ENCODE results near the gene NUF2. TPM values are rescaled to one million over a fixed set of nuclear protein-coding genes. Genes with fewer than 3 reads are reported as not detected.

NUF2 gene
- total and polyA plus RNA-seq, 2 donors (not counting 1 experiment from before 2014, with no cell fraction given) = 0.94 to 1.3 TPM

DNA sequence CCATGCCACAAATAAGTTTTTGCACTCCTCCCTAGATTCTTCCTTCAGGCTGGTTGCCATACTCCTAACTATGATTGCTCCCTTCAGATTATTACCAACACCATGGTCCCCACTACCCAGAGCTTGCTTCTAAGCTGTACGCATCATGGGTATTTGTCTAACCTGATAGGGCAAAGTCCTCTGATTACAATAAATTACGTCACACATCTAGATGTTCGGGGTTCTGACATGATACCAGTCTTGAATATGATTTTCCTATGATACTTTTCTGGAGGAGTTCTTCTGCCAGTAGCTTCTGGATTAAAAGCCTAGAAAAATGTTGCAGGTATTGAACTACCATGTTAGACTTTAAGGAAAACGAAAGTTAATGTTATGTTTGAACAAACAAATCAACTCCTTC, 67.2 kb downstream of the NUF2 start:
- no CpG with 5 or more reads among the region's 4 CpGs for WGBS (ENCODE audit: insufficient coverage)
- Histone ChIP-seq H3K4me3 (ENCODE audit: control extremely low read depth in 1 of 5, extremely low read depth in 1 of 5, insufficient read depth in 1 of 5, low read depth in 2 of 5, low read length in 4 of 5) (no peak overlapping the region), H3K4me1 (ENCODE audit: control insufficient read depth in 2 of 2, insufficient read depth in 2 of 2, low read length in 2 of 2) (no peaks in the 10 kb centered on the region), H3K9ac (ENCODE audit: low read length) (no peak overlapping the region), H4K20me1 (ENCODE audit: control insufficient read depth, insufficient read depth, low read length, poor library complexity, severe bottlenecking) (no peaks in the 10 kb centered on the region), H3K27ac (ENCODE audit: low read length in 2 of 2) (no peak overlapping the region), H3K36me3 (replicated peaks in 1 of 2; ENCODE audit: control extremely low read depth in 1 of 2, control insufficient read depth in 1 of 2, extremely low read depth in 1 of 2, insufficient read depth in 2 of 2, low read length in 1 of 2) (no peaks in the 10 kb centered on the region), H3K79me2 (ENCODE audit: control insufficient read depth, insufficient read depth, low read length) (no peaks in the 10 kb centered on the region), H3K4me2 (replicated peaks; ENCODE audit: low read depth, low read length, poor library complexity, severe bottlenecking) (no peak overlapping the region), H2AFZ (ENCODE audit: insufficient read depth, low read depth, low read length, poor library complexity, severe bottlenecking) (no peak overlapping the region), H3K27me3 (replicated peaks in 1 of 4; ENCODE audit: control extremely low read depth in 1 of 4, control insufficient read depth in 3 of 4, insufficient read depth in 4 of 4, low read length in 3 of 4) (no peaks in the 10 kb centered on the region), H3K9me3 (ENCODE audit: control extremely low read depth in 1 of 3, control insufficient read depth in 2 of 3, insufficient read depth in 1 of 3, low read length in 2 of 3) (no peaks in the 10 kb centered on the region)
- no peak overlapping the region for H3K27ac Mint-ChIP-seq
- ChIA-PET POLR2A (no interaction called here), CTCF (no interaction called here)
- intact Hi-C loops (cut with micrococcal nuclease) = no loop called here
- no peaks in the 10 kb centered on the region for H3K4me1 Mint-ChIP-seq
- TF ChIP-seq EZH2 (IDR thresholded peaks at IDR 0.05; ENCODE audit: borderline replicate concordance, insufficient read depth, low read depth, low read length, poor library complexity, severe bottlenecking) (no peak), CTCF (IDR thresholded peaks at IDR 0.05) (no peak)
- H3K9me3 Mint-ChIP-seq (ENCODE audit: insufficient read depth) = no peaks in the 10 kb centered on the region
- peaks cover 35% of the 10 kb centered on the region for H3K27me3 Mint-ChIP-seq
- H3K4me3 Mint-ChIP-seq = no peak overlapping the region
- DNase-seq (no peak), ATAC-seq (ENCODE audit: low read depth) (no peak)

DNA sequence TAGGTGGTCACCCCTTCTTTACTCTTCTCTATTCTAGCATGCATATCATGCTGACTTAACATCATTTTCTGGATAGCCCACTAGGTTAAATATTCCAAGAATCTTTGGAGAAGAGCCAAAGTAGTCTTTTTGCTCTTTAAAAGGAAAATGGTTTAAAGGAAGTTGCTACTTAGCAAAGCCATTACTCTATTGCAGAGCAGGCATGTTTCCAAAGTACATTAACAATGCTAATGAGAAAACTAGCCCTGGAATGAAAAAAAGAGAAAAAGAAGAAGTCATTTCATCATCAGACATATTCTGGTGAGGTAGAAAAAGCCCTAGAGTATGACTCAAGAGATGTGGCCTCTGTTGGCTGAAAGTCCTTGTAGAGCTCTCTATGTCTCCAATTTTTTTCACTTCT, 74.0 kb downstream of the NUF2 start:
- intact Hi-C loops (cut with micrococcal nuclease) = no loop called here
- Histone ChIP-seq H3K9me3 (ENCODE audit: control extremely low read depth in 1 of 3, control insufficient read depth in 2 of 3, insufficient read depth in 1 of 3, low read length in 2 of 3) (no peaks in the 10 kb centered on the region), H3K9ac (ENCODE audit: low read length) (no peak overlapping the region), H3K4me1 (ENCODE audit: control insufficient read depth in 2 of 2, insufficient read depth in 2 of 2, low read length in 2 of 2) (no peaks in the 10 kb centered on the region), H3K79me2 (ENCODE audit: control insufficient read depth, insufficient read depth, low read length) (no peaks in the 10 kb centered on the region), H3K4me3 (ENCODE audit: control extremely low read depth in 1 of 5, extremely low read depth in 1 of 5, insufficient read depth in 1 of 5, low read depth in 2 of 5, low read length in 4 of 5) (no peak overlapping the region), H3K27ac (ENCODE audit: low read length in 2 of 2) (no peak overlapping the region), H3K36me3 (replicated peaks in 1 of 2; ENCODE audit: control extremely low read depth in 1 of 2, control insufficient read depth in 1 of 2, extremely low read depth in 1 of 2, insufficient read depth in 2 of 2, low read length in 1 of 2) (no peaks in the 10 kb centered on the region), H2AFZ (ENCODE audit: insufficient read depth, low read depth, low read length, poor library complexity, severe bottlenecking) (no peak overlapping the region), H3K4me2 (replicated peaks; ENCODE audit: low read depth, low read length, poor library complexity, severe bottlenecking) (no peak overlapping the region), H3K27me3 (replicated peaks in 1 of 4; ENCODE audit: control extremely low read depth in 1 of 4, control insufficient read depth in 3 of 4, insufficient read depth in 4 of 4, low read length in 3 of 4) (no peaks in the 10 kb centered on the region), H4K20me1 (ENCODE audit: control insufficient read depth, insufficient read depth, low read length, poor library complexity, severe bottlenecking) (no peaks in the 10 kb centered on the region)
- H3K9me3 Mint-ChIP-seq (ENCODE audit: insufficient read depth) = no peaks in the 10 kb centered on the region
- ATAC-seq (ENCODE audit: low read depth) (no peak), DNase-seq (no peak)
- H3K4me3 Mint-ChIP-seq = no peak overlapping the region
- ChIA-PET POLR2A (no interaction called here), CTCF (no interaction called here)
- no peak overlapping the region for H3K27ac Mint-ChIP-seq
- no peak for TF ChIP-seq EZH2 (IDR thresholded peaks at IDR 0.05; ENCODE audit: borderline replicate concordance, insufficient read depth, low read depth, low read length, poor library complexity, severe bottlenecking)
- no peak for TF ChIP-seq CTCF (IDR thresholded peaks at IDR 0.05)
- no peaks in the 10 kb centered on the region for H3K4me1 Mint-ChIP-seq
- peaks cover 22% of the 10 kb centered on the region for H3K27me3 Mint-ChIP-seq
